ENCODE measurements around the gene KNOP1.

KNOP1 gene

DNA sequence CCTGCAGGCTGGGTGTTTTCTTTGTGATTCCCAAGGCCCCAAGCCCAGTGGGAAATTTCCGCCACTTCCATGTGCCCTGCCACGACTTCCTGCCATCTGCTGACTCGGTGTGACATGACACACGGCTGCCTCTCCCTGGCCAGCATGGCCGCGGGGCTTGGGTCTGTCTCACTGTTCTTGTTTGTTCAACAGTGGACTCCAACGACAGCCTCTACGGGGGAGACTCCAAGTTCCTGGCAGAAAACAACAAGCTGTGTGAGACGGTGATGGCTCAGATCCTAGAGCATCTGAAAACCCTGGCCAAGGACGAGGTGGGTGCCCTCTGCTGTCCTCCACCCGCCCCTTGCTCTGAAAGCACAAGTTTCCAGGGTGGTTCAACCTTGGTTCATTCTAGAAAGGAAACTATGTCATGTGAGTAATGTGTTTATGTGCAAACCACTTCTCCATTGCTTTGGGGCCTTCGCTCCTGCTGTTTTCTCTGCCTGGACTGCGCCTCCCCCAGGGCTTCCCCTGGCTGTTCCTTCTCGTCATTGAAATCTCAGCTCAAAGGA is 26.8 kb downstream of the KNOP1 start:
- H3K9me3 ChIP-seq (ENCODE audit: control extremely low read depth in 1 of 5, control insufficient read depth in 4 of 5, insufficient read depth in 2 of 5, low read depth in 1 of 5, low read length in 4 of 5), result no peaks in the 10 kb centered on the region
- DNase-seq, result no peak
- peaks cover 3 to 41% (median 29%) of the 10 kb centered on the region in 4 experiments for H3K36me3 ChIP-seq (ENCODE audit: control insufficient read depth in 4 of 4, insufficient read depth in 4 of 4, low read length in 3 of 4)
- H3K27me3 ChIP-seq (replicated peaks in 2 of 5; ENCODE audit: control insufficient read depth in 4 of 5, insufficient read depth in 5 of 5, low read length in 4 of 5), result no peaks in the 10 kb centered on the region
- H3K4me3 ChIP-seq (ENCODE audit: control insufficient read depth in 1 of 7, extremely low read depth in 1 of 7, insufficient read depth in 4 of 7, low read depth in 2 of 7, low read length in 6 of 7), result no peak overlapping the region
- ChIA-PET CTCF (no interaction called here), POLR2A (interaction anchor here (0.5 kb wide), 1 partner anchor 13 kb away, joined by 3 read pairs; no protein-coding TSS in a partner anchor)
- peaks cover 0 to 18% (median 5%) of the 10 kb centered on the region in 4 experiments for H3K4me1 ChIP-seq (ENCODE audit: control extremely low read depth in 1 of 4, control insufficient read depth in 4 of 4, insufficient read depth in 4 of 4, low read length in 3 of 4)
- WGBS (ENCODE audit: insufficient coverage), result 93% methylated on average over 13 of the region's 14 CpGs
- H3K27ac ChIP-seq (ENCODE audit: insufficient read depth in 1 of 2, low read depth in 1 of 2, low read length in 2 of 2, poor library complexity in 1 of 2, severe bottlenecking in 2 of 2), result no peak overlapping the region

GRCh38 chr16:19690196-19690595 is 27.8 kb downstream of the KNOP1 start:
- peaks cover 0 to 16% (median 0%) of the 10 kb centered on the region in 4 experiments for H3K4me1 ChIP-seq (ENCODE audit: control extremely low read depth in 1 of 4, control insufficient read depth in 4 of 4, insufficient read depth in 4 of 4, low read length in 3 of 4)
- peaks cover 0 to 2% (median under 1%) of the 10 kb centered on the region in 5 experiments for H3K9me3 ChIP-seq (ENCODE audit: control extremely low read depth in 1 of 5, control insufficient read depth in 4 of 5, insufficient read depth in 2 of 5, low read depth in 1 of 5, low read length in 4 of 5)
- H3K4me3 ChIP-seq (ENCODE audit: control insufficient read depth in 1 of 7, extremely low read depth in 1 of 7, insufficient read depth in 4 of 7, low read depth in 2 of 7, low read length in 6 of 7), result no peak overlapping the region
- ChIA-PET CTCF (interaction anchor here (0.8 kb wide), 1 partner anchor 11 kb away, joined by 3 read pairs; no protein-coding TSS in a partner anchor), POLR2A (no interaction called here)
- WGBS (ENCODE audit: insufficient coverage), result 79% methylated on average over 3 of the region's 4 CpGs
- no peak for DNase-seq
- peaks cover 7 to 52% (median 35%) of the 10 kb centered on the region in 4 experiments for H3K36me3 ChIP-seq (ENCODE audit: control insufficient read depth in 4 of 4, insufficient read depth in 4 of 4, low read length in 3 of 4)
- H3K27me3 ChIP-seq (replicated peaks in 2 of 5; ENCODE audit: control insufficient read depth in 4 of 5, insufficient read depth in 5 of 5, low read length in 4 of 5), result no peaks in the 10 kb centered on the region
- H3K27ac ChIP-seq (ENCODE audit: insufficient read depth in 1 of 2, low read depth in 1 of 2, low read length in 2 of 2, poor library complexity in 1 of 2, severe bottlenecking in 2 of 2), result no peak overlapping the region

DNA sequence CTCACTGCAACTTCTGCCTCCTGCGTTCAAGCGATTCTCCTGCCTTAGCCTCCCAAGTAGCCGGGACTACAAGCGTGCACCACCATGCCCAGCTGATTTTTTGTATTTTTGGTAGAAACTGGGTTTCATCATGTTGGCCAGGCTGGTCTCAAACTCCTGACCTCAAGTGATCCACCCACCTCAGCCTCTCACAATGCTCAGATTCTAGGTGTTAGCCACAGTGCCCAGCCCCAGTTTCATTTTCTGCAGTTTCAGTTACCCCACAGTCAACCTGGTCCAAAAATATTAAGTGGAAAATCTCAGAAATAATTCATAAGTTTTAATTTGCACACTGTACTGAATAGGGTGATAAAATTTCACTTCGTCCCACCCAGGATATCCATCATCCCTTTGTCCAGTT is 28.7 kb downstream of the KNOP1 start:
- ChIA-PET CTCF (no interaction called here), POLR2A (no interaction called here)
- Histone ChIP-seq H3K36me3 (ENCODE audit: control insufficient read depth in 4 of 4, insufficient read depth in 4 of 4, low read length in 3 of 4) (peaks cover 12 to 60% (median 41%) of the 10 kb centered on the region in 4 experiments), H3K27ac (ENCODE audit: insufficient read depth in 1 of 2, low read depth in 1 of 2, low read length in 2 of 2, poor library complexity in 1 of 2, severe bottlenecking in 2 of 2) (no peak overlapping the region), H3K4me1 (ENCODE audit: control extremely low read depth in 1 of 4, control insufficient read depth in 4 of 4, insufficient read depth in 4 of 4, low read length in 3 of 4) (peaks cover 0 to 16% (median 0%) of the 10 kb centered on the region in 4 experiments), H3K9me3 (ENCODE audit: control extremely low read depth in 1 of 5, control insufficient read depth in 4 of 5, insufficient read depth in 2 of 5, low read depth in 1 of 5, low read length in 4 of 5) (peaks cover 0 to 10% (median 2%) of the 10 kb centered on the region in 5 experiments), H3K27me3 (replicated peaks in 2 of 5; ENCODE audit: control insufficient read depth in 4 of 5, insufficient read depth in 5 of 5, low read length in 4 of 5) (no peaks in the 10 kb centered on the region), H3K4me3 (ENCODE audit: control insufficient read depth in 1 of 7, extremely low read depth in 1 of 7, insufficient read depth in 4 of 7, low read depth in 2 of 7, low read length in 6 of 7) (no peak overlapping the region)
- no peak for DNase-seq
- WGBS (ENCODE audit: insufficient coverage), result no CpG with 5 or more reads among the region's 5 CpGs

DNA sequence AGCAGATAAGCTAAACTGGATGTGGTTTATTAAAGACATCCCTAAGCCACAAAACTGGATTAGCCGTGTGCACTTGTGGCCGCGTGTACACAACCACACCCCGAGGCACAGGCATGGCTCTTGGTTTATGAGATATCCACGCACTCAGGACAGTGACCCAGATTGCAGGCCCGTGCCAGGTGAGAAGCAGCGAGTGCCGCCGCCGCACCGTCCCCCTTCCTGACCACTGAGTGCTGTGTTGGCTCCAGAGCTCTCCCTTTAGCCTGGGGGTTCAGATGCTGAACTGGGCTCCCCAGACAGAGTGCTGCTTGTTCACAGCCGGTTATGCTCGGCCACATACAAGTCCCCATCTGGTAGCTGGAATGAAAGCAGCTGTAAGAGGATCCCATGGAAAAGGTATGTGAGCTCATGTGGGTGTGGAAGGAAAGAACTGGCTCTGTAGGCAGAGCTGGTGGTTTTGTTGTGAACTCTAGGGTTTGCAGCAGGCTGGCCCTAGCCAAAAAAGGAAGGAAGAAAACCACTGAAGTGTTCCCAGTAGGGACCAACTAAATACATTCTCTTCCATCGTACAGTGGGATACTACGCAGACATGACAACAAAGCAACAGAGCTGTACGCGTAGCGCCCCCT is 29.5 kb downstream of the KNOP1 start:
- 93% methylated on average over 18 of the region's 18 CpGs for WGBS (ENCODE audit: insufficient coverage)
- Histone ChIP-seq H3K9me3 (ENCODE audit: control extremely low read depth in 1 of 5, control insufficient read depth in 4 of 5, insufficient read depth in 2 of 5, low read depth in 1 of 5, low read length in 4 of 5) (peaks cover 0 to 17% (median 4%) of the 10 kb centered on the region in 5 experiments), H3K36me3 (ENCODE audit: control insufficient read depth in 4 of 4, insufficient read depth in 4 of 4, low read length in 3 of 4) (peaks cover 19 to 69% (median 45%) of the 10 kb centered on the region in 4 experiments), H3K4me1 (ENCODE audit: control extremely low read depth in 1 of 4, control insufficient read depth in 4 of 4, insufficient read depth in 4 of 4, low read length in 3 of 4) (peaks cover 0 to 16% (median 0%) of the 10 kb centered on the region in 4 experiments), H3K27ac (ENCODE audit: insufficient read depth in 1 of 2, low read depth in 1 of 2, low read length in 2 of 2, poor library complexity in 1 of 2, severe bottlenecking in 2 of 2) (no peak overlapping the region), H3K4me3 (ENCODE audit: control insufficient read depth in 1 of 7, extremely low read depth in 1 of 7, insufficient read depth in 4 of 7, low read depth in 2 of 7, low read length in 6 of 7) (no peak overlapping the region), H3K27me3 (replicated peaks in 2 of 5; ENCODE audit: control insufficient read depth in 4 of 5, insufficient read depth in 5 of 5, low read length in 4 of 5) (no peaks in the 10 kb centered on the region)
- no peak for DNase-seq
- CTCF ChIA-PET, result no interaction called here
- POLR2A ChIA-PET, result no interaction called here

DNA sequence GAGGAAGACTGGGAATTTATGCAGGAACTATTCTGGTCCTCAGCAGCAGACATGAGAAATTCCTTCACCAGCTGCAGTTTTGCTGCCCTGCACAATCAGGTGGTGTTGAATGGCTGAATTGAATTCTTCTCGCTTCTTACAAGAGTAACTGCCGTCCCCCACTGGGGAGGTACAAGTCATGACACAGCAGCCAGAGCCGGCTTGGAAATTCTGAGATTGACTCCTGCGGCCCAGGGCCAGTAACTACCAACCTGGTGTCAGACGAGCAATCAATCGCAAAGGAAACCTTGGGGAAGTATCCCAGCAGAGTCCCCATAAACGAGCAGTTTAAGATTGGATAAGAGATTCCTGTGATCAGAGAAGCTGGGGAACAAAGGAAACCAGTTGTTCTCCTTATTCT is 30.7 kb downstream of the KNOP1 start:
- DNase-seq, result no peak
- ChIA-PET POLR2A (no interaction called here), CTCF (no interaction called here)
- Histone ChIP-seq H3K27me3 (replicated peaks in 2 of 5; ENCODE audit: control insufficient read depth in 4 of 5, insufficient read depth in 5 of 5, low read length in 4 of 5) (no peaks in the 10 kb centered on the region), H3K36me3 (ENCODE audit: control insufficient read depth in 4 of 4, insufficient read depth in 4 of 4, low read length in 3 of 4) (peaks cover 23 to 73% (median 51%) of the 10 kb centered on the region in 4 experiments), H3K4me1 (ENCODE audit: control extremely low read depth in 1 of 4, control insufficient read depth in 4 of 4, insufficient read depth in 4 of 4, low read length in 3 of 4) (peaks cover 0 to 16% (median 0%) of the 10 kb centered on the region in 4 experiments), H3K4me3 (ENCODE audit: control insufficient read depth in 1 of 7, extremely low read depth in 1 of 7, insufficient read depth in 4 of 7, low read depth in 2 of 7, low read length in 6 of 7) (no peak overlapping the region), H3K27ac (ENCODE audit: insufficient read depth in 1 of 2, low read depth in 1 of 2, low read length in 2 of 2, poor library complexity in 1 of 2, severe bottlenecking in 2 of 2) (no peak overlapping the region), H3K9me3 (ENCODE audit: control extremely low read depth in 1 of 5, control insufficient read depth in 4 of 5, insufficient read depth in 2 of 5, low read depth in 1 of 5, low read length in 4 of 5) (peaks cover 0 to 21% (median 4%) of the 10 kb centered on the region in 5 experiments)
- 92% methylated on average over 5 of the region's 7 CpGs for WGBS (ENCODE audit: insufficient coverage)

- Histone ChIP-seq H3K4me1 (ENCODE audit: control extremely low read depth in 1 of 4, control insufficient read depth in 4 of 4, insufficient read depth in 4 of 4, low read length in 3 of 4) (peaks cover 0 to 4% (median 0%) of the 10 kb centered on the region in 4 experiments), H3K27me3 (replicated peaks in 2 of 5; ENCODE audit: control insufficient read depth in 4 of 5, insufficient read depth in 5 of 5, low read length in 4 of 5) (no peaks in the 10 kb centered on the region), H3K36me3 (ENCODE audit: control insufficient read depth in 4 of 4, insufficient read depth in 4 of 4, low read length in 3 of 4) (peaks cover 26 to 75% (median 49%) of the 10 kb centered on the region in 4 experiments), H3K9me3 (ENCODE audit: control extremely low read depth in 1 of 5, control insufficient read depth in 4 of 5, insufficient read depth in 2 of 5, low read depth in 1 of 5, low read length in 4 of 5) (peaks cover 0 to 21% (median 4%) of the 10 kb centered on the region in 5 experiments), H3K27ac (ENCODE audit: insufficient read depth in 1 of 2, low read depth in 1 of 2, low read length in 2 of 2, poor library complexity in 1 of 2, severe bottlenecking in 2 of 2) (no peak overlapping the region), H3K4me3 (ENCODE audit: control insufficient read depth in 1 of 7, extremely low read depth in 1 of 7, insufficient read depth in 4 of 7, low read depth in 2 of 7, low read length in 6 of 7) (no peak overlapping the region)
- WGBS (ENCODE audit: insufficient coverage), result 95% methylated on average over 3 of the region's 4 CpGs
- DNase-seq, result no peak
- POLR2A ChIA-PET, result no interaction called here
- CTCF ChIA-PET, result no interaction called here
These were observed 32.9 kb downstream of the KNOP1 start for GRCh38 chr16:19685176-19685575.

- POLR2A ChIA-PET, result no interaction called here
- Histone ChIP-seq H3K27ac (ENCODE audit: insufficient read depth in 1 of 2, low read depth in 1 of 2, low read length in 2 of 2, poor library complexity in 1 of 2, severe bottlenecking in 2 of 2) (no peak overlapping the region), H3K4me3 (ENCODE audit: control insufficient read depth in 1 of 7, extremely low read depth in 1 of 7, insufficient read depth in 4 of 7, low read depth in 2 of 7, low read length in 6 of 7) (no peak overlapping the region), H3K27me3 (replicated peaks in 2 of 5; ENCODE audit: control insufficient read depth in 4 of 5, insufficient read depth in 5 of 5, low read length in 4 of 5) (no peaks in the 10 kb centered on the region), H3K4me1 (ENCODE audit: control extremely low read depth in 1 of 4, control insufficient read depth in 4 of 4, insufficient read depth in 4 of 4, low read length in 3 of 4) (peaks cover 0 to 3% (median 0%) of the 10 kb centered on the region in 4 experiments), H3K9me3 (ENCODE audit: control extremely low read depth in 1 of 5, control insufficient read depth in 4 of 5, insufficient read depth in 2 of 5, low read depth in 1 of 5, low read length in 4 of 5) (peaks cover 0 to 21% (median 4%) of the 10 kb centered on the region in 5 experiments), H3K36me3 (ENCODE audit: control insufficient read depth in 4 of 4, insufficient read depth in 4 of 4, low read length in 3 of 4) (peaks cover 25 to 77% (median 50%) of the 10 kb centered on the region in 4 experiments)
- CTCF ChIA-PET, result no interaction called here
- 100% methylated on average over 3 of the region's 6 CpGs for WGBS (ENCODE audit: insufficient coverage)
- no peak for DNase-seq
These were observed 34.4 kb downstream of the KNOP1 start for GRCh38 chr16:19683453-19684236.
